Sigmoid colon (tissue), 7 donors: ENCODE results near the gene SPTAN1. TPM values are rescaled to one million over a fixed set of nuclear protein-coding genes. Genes with fewer than 3 reads are reported as not detected.
A peak's percentile ranks its signal among the peaks of the same experiment; 100 is the strongest.
"Not testable (repeated sequence)": the region's sequence is repeated elsewhere in the genome, so short reads cannot be mapped to it uniquely, and the experiment has no call there.

Experiments used
- DNase-seq: peaks from one replicate; pipeline ENCODE4 v3.0.0-alpha.2; 2019
- H3K27ac ChIP-seq, 4 donors: fragments of 200-600 bp; sonication (generic); one replicate each; pipeline ENCODE4 v1.5.1; 2016 to 2019; ENCODE audit warnings: mild to moderate bottlenecking in 1 of 4
- H3K27me3 ChIP-seq, 3 donors: fragments of 200-600 bp; sonication (generic); one replicate each; pipeline ENCODE4 v1.5.1; 2019; ENCODE audit warnings: mild to moderate bottlenecking in 1 of 3
- H3K36me3 ChIP-seq, 4 donors: fragments of 200-600 bp; sonication (generic); one replicate each; pipeline ENCODE4 v1.5.1; 2016 to 2019
- H3K4me1 ChIP-seq, 4 donors: fragments of 200-600 bp; sonication (generic); one replicate each; pipeline ENCODE4 v1.5.1; 2017 to 2019
- H3K4me3 ChIP-seq, 4 donors: fragments of 200-600 bp; sonication (generic); one replicate each; pipeline ENCODE4 v1.5.1; 2017 to 2019; ENCODE audit warnings: mild to moderate bottlenecking in 2 of 4, moderate library complexity in 1 of 4
- H3K9me3 ChIP-seq, 4 donors: fragments of 200-600 bp in 3 of 4; sonication (generic) in 3 of 4; one replicate each; pipeline versions ENCODE4 v1.5.1 to v1.6.1; 2013 to 2019
- EP300 ChIP-seq, 4 donors: sonication (generic); formaldehyde crosslinking; IDR thresholded peaks; one replicate each; pipeline ENCODE4 v1.6.1; 2017; ENCODE audit warnings: antibody characterized with exemption in 4 of 4
- POLR2A ChIP-seq, 2 donors: fragments of 450-650 bp; IDR thresholded peaks; one replicate each; pipeline ENCODE4 v1.6.1; 2016; ENCODE audit warnings: antibody characterized with exemption in 2 of 2, mild to moderate bottlenecking in 2 of 2, moderate library complexity in 2 of 2
- POLR2AphosphoS5 ChIP-seq, 4 donors: sonication (generic); formaldehyde crosslinking; IDR thresholded peaks; one replicate each; pipeline ENCODE4 v1.6.1; 2017; ENCODE audit warnings: antibody characterized with exemption in 4 of 4
- WGBS, 2 donors: extraction: QIAGEN DNeasy Blood & Tissue Kit; methylation state at CpG; one replicate each; pipeline ENCODE4 v1.1.7; 2013; 5-methylcytosine and 5-hydroxymethylcytosine counted together
- intact Hi-C: fragments of 100-400 bp; cut with DNase I; formaldehyde crosslinking; loops from one replicate; pipeline ENCODE4 v1.15.1; 2023
- polyA plus RNA-seq, 3 donors: library from polyadenylated mRNA; stranded (reverse); fragments of 200-250 nt; gene quantifications; one replicate each; pipeline ENCODE4 v1.2.3, GENCODE V29; 2013
- total RNA-seq, 4 donors: library from RNA; depleted of rRNA; stranded (reverse); fragments of >200 nt; gene quantifications; one replicate each; pipeline ENCODE4 v1.1.0, GENCODE V29; 2016
- TF ChIP-seq, protein P1 (sequence below), 4 experiments: fragments of 450-650 bp in 3 of 4; fragments of 200-600 bp in 1 of 4; IDR thresholded peaks; one replicate each; pipeline ENCODE4 v1.5.1; 2016 to 2019; ENCODE audit warnings: antibody characterized with exemption in 4 of 4, mild to moderate bottlenecking in 3 of 4, moderate library complexity in 2 of 4
- donor health status: healthy with polysubstance abuse.
- donor health status: Bipolar disorder and iron deficiency.
- donor health status: healthy.

SPTAN1 gene
- total RNA-seq (100 to 1,000 TPM; 150 to 306 (median 163) TPM), polyA plus RNA-seq (100 to 1,000 TPM in 1 of 3 donors, 10 to 100 TPM in 2; 43.5 to 154 (median 57.7) TPM)

DNA sequence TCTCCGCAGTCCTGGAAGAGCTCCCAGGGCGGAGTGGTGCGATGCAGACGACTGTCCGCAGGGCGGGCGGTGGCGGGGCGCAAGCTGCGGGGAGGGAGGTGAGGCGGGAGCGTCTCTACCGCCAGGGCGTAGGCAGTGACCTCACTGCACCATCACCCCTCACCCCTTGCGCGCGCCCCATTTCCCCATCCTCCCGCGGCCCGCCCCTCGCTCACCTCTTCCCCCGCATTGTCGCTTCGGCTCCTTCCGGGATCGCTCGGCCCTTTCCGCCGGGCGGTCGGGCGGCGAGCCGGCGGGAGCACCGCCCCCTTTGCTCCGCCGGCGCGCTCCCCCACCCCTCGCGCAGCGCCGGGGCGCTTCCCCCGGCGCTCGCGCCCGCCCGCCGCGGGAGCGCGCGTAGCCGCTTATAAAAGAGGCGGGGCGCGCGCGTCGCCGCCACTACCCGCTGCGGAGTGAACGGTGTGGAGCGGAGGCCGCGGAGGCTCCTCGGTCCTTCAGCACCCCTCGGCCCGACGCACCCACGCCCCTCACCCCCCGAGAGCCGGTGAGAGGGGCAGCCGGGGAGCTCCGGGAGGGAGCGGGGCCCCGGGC, at the start of gene SPTAN1:
TSS of gene SPTAN1 (plus strand) at position 435 of the 591 bp plus-strand sequence. CDS start 14,154 bp downstream, outside the sequence.
- peak within 1 kb of the TSS; percentile 98 to 100 (median 98) for H3K27ac ChIP-seq
- no peaks in the 10 kb centered on the region for H3K9me3 ChIP-seq
- 1% methylated on average over 81 of the region's 81 CpGs for WGBS, 2 donors
- peak; percentile 96 for DNase-seq
- H3K27me3 ChIP-seq: no peaks in the 10 kb centered on the region
- H3K36me3 ChIP-seq: no peaks in the 10 kb centered on the region
- H3K4me3 ChIP-seq: peak within 1 kb of the TSS; percentile 86 to 100 (median 95)
- peaks cover 0 to 74% (median 64%) of the 10 kb centered on the region in 4 donors for H3K4me1 ChIP-seq
- intact Hi-C loops: loop anchor here (5.0 kb wide), 3 partner anchors 135 to 265 kb away; partner anchors contain the start of genes ENDOG, SET and URM1
- TF ChIP-seq, protein P1, sequence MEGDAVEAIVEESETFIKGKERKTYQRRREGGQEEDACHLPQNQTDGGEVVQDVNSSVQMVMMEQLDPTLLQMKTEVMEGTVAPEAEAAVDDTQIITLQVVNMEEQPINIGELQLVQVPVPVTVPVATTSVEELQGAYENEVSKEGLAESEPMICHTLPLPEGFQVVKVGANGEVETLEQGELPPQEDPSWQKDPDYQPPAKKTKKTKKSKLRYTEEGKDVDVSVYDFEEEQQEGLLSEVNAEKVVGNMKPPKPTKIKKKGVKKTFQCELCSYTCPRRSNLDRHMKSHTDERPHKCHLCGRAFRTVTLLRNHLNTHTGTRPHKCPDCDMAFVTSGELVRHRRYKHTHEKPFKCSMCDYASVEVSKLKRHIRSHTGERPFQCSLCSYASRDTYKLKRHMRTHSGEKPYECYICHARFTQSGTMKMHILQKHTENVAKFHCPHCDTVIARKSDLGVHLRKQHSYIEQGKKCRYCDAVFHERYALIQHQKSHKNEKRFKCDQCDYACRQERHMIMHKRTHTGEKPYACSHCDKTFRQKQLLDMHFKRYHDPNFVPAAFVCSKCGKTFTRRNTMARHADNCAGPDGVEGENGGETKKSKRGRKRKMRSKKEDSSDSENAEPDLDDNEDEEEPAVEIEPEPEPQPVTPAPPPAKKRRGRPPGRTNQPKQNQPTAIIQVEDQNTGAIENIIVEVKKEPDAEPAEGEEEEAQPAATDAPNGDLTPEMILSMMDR (IDR thresholded peaks at IDR 0.05): peak in 2 of 4 experiments; percentile 30 to 36
- TF ChIP-seq POLR2A (IDR thresholded peaks at IDR 0.05) (peak; percentile 75 to 89), POLR2AphosphoS5 (IDR thresholded peaks at IDR 0.05) (peak; percentile 97 to 99 (median 98)), EP300 (IDR thresholded peaks at IDR 0.05) (peak in 1 of 4 donors; percentile 16)

DNA sequence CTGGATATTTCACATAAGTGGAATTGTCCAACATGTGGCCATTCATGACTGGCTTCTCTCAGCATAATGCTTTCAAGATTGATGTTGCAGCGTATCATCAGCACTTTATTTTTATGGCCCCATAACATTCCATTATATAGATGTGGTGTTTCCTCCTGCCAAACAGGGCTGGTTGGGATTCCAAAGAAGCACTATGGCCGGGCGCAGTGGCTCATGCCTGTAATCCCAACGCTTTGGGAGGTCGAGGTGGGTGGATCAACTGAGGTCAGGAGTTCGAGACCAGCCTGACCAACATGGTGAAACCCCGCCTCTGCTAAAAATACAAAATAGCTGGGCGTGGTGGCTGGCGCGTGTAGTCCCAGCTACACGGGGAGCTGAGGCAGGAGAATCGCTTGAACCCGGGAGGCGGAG, 49.0 kb upstream of the SPTAN1 start:
- not testable (repeated sequence) for H3K27me3 ChIP-seq, DNase-seq, H3K9me3 ChIP-seq
- H3K36me3 ChIP-seq: peaks cover 0 to 23% (median 4%) of the 10 kb centered on the region in 4 donors
- intact Hi-C loops: loop anchor here (5.0 kb wide), 2 partner anchors 44 to 46 kb away; partner anchors contain the start of gene ODF2
- peak overlapping the region in 1 of 4 donors; percentile 77 for H3K4me3 ChIP-seq
- peak overlapping the region in 3 of 4 donors; percentile 83 to 87 (median 85) for H3K27ac ChIP-seq
- WGBS, 2 donors: 12 to 59% methylated on average over 14 of the region's 14 CpGs
- H3K4me1 ChIP-seq: peaks cover 0 to 27% (median 21%) of the 10 kb centered on the region in 4 donors

DNA sequence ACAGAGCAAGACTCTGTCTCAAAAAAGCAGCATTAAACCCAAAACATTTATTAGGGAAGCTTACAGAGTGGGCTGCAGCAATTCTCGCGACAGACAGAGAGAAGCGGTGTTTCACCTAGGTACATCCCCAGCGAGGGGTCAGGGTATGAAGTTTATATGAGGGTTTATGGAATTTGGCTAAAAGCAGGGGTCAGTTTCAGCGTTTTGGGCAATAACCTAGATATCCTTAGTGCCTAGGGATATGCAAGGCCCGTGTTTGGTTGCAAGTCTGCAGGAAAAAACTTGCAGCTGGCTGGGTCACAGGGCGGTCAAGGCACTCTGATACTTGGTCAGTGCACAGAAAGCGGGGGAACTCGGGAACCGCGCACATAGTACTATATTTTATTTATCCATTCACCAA, 48.5 kb upstream of the SPTAN1 start:
- Histone ChIP-seq H3K4me1 (peaks cover 0 to 27% (median 21%) of the 10 kb centered on the region in 4 donors), H3K4me3 (peak overlapping the region; percentile 75 to 92 (median 78)), H3K27ac (peak overlapping the region; percentile 83 to 87 (median 86)), H3K36me3 (peaks cover 0 to 19% (median 3%) of the 10 kb centered on the region in 4 donors), H3K27me3 (no peaks in the 10 kb centered on the region), H3K9me3 (no peaks in the 10 kb centered on the region)
- intact Hi-C loops: loop anchor here (5.0 kb wide), 2 partner anchors 43 to 47 kb away; partner anchors contain the start of gene ODF2
- DNase-seq: no peak
- 4 to 24% methylated on average over 11 of the region's 11 CpGs for WGBS, 2 donors
- TF ChIP-seq, protein P1 (IDR thresholded peaks at IDR 0.05): no peak

DNA sequence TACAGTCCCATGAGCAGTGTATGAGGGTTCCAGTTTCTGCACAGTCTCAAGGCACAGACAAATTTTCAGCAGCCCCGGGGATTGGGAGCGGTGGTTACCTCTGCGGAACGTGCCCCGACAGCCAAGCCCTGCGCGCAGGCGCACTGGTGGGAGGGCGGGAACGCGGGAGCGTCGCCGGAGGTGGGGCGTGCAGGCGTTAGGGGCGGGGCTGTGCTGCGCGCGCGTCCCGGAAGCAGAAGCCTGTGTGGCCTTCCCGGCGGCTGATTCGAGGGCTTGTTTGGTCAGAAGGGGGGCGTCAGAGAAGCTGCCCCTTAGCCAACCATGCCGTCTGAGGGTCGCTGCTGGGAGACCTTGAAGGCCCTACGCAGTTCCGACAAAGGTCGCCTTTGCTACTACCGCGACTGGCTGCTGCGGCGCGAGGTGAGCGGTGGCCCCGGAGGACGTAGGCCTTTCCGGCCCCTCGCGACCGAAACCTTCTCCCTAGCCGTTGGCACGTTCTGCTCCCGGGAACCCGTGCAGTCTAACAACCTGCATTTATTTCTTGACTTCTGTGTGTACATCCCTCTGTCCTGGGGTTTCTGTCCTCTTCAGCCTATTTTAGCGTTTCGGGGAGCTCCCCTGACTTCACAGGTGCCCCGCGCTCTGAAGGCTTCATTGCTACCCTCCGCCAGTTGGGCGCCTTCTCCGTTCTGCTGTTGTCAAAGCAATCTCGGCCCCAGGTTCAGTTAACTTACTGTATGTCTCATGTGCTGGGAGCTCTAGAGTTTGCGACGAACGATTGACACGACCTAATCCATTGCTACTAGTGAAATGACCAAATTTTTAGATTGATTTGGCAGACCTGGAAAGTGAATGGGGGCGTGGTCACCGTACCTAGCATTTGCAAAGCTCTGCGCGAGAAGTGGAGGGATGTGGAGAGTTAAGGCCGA, 47.6 kb upstream of the SPTAN1 start, which contains the start of gene GLE1:
TSS of gene GLE1 (plus strand) at position 235 of the 929 bp plus-strand sequence. CDS start at position 322, 87 bp downstream.
- Histone ChIP-seq H3K36me3 (peaks cover 0 to 19% (median 4%) of the 10 kb centered on the region in 4 donors), H3K4me1 (peaks cover 0 to 27% (median 21%) of the 10 kb centered on the region in 4 donors), H3K4me3 (peak within 1 kb of the TSS; percentile 75 to 92 (median 78)), H3K27me3 (no peaks in the 10 kb centered on the region), H3K9me3 (no peaks in the 10 kb centered on the region), H3K27ac (peak within 1 kb of the TSS; percentile 83 to 87 (median 86))
- peak; percentile 96 for DNase-seq
- 0% methylated on average over 64 of the region's 64 CpGs for WGBS, 2 donors
- intact Hi-C loops: loop anchor here (5.0 kb wide), 2 partner anchors 43 to 47 kb away; partner anchors contain the start of gene ODF2
- no peak for TF ChIP-seq EP300 (IDR thresholded peaks at IDR 0.05)
- TF ChIP-seq, protein P1 (IDR thresholded peaks at IDR 0.05): no peak
- peak; percentile 51 to 63 for TF ChIP-seq POLR2A (IDR thresholded peaks at IDR 0.05)
- peak; percentile 83 to 91 (median 86) for TF ChIP-seq POLR2AphosphoS5 (IDR thresholded peaks at IDR 0.05)
